GM19397 (cell line): ENCODE data around the gene TTLL13.
"Not testable (repeated sequence)": the region's sequence is repeated elsewhere in the genome, so short reads cannot be mapped to it uniquely, and the experiment has no call there.

Experiments
- ATAC-seq: cut with Tn5 transposase; IDR thresholded peaks from one replicate; pipeline ENCODE4 v1.9.1; 2021; ENCODE audit warnings: mild to moderate bottlenecking, moderate library complexity; ENCODE audit not compliant: unreplicated experiment

TTLL13 gene

GRCh38 chr15:90233387-90234095 lies 15.8 kb upstream of the TTLL13 start, which contains the start of gene CIB1:
Gene CIB1 (minus strand): TSS chr15:90233941. CDS start chr15:90233885, 56 bp downstream.
- ATAC-seq, result peak; percentile 89

- ATAC-seq, result peak; percentile 72
These were observed 15.0 kb upstream of the TTLL13 start, which contains the start of gene GDPGP1 for GRCh38 chr15:90234096-90234988. Gene GDPGP1 (plus strand): TSS chr15:90234209. CDS start chr15:90240909, 6,700 bp downstream.

- ATAC-seq, result no peak
These were observed 10.0 kb upstream of the TTLL13 start for GRCh38 chr15:90239371-90239770.

GRCh38 chr15:90240856-90241255 lies 8.5 kb upstream of the TTLL13 start:
- no peak for ATAC-seq

GRCh38 chr15:90241343-90242192 lies 7.8 kb upstream of the TTLL13 start:
- no peak for ATAC-seq

- ATAC-seq, result no peak
These were observed 5.3 kb upstream of the TTLL13 start for GRCh38 chr15:90243943-90244639.

GRCh38 chr15:90248789-90249202 lies 560 bp upstream of the TTLL13 start:
- ATAC-seq, result no peak

GRCh38 chr15:90257776-90258175 lies 8.4 kb downstream of the TTLL13 start:
- no peak for ATAC-seq

- ATAC-seq, result no peak
These were observed 10.2 kb downstream of the TTLL13 start for GRCh38 chr15:90259524-90259923.

- not testable (repeated sequence) for ATAC-seq
These were observed 11.4 kb downstream of the TTLL13 start for GRCh38 chr15:90260731-90261130.

- no peak for ATAC-seq
These were observed 12.5 kb downstream of the TTLL13 start for GRCh38 chr15:90261811-90262210.

GRCh38 chr15:90262426-90262825 lies 13.1 kb downstream of the TTLL13 start:
- no peak for ATAC-seq

GRCh38 chr15:90264671-90265070 lies 15.3 kb downstream of the TTLL13 start:
- no peak for ATAC-seq

GRCh38 chr15:90265271-90266060 lies 16.1 kb downstream of the TTLL13 start, which contains the start of gene NGRN:
Gene NGRN (plus strand): TSS chr15:90265672. CDS start chr15:90265713, 41 bp downstream.
- ATAC-seq, result peak; percentile 91

- peak; percentile 4 for ATAC-seq
These were observed 16.7 kb downstream of the TTLL13 start for GRCh38 chr15:90266061-90266431.

- no peak for ATAC-seq
These were observed 17.1 kb downstream of the TTLL13 start for GRCh38 chr15:90266485-90266884.

- no peak for ATAC-seq
These were observed 19.1 kb downstream of the TTLL13 start for GRCh38 chr15:90268415-90268814.

- ATAC-seq, result no peak
These were observed 21.3 kb downstream of the TTLL13 start for GRCh38 chr15:90270502-90271150.
